ENCODE data around the gene DIP2C.

DNA sequence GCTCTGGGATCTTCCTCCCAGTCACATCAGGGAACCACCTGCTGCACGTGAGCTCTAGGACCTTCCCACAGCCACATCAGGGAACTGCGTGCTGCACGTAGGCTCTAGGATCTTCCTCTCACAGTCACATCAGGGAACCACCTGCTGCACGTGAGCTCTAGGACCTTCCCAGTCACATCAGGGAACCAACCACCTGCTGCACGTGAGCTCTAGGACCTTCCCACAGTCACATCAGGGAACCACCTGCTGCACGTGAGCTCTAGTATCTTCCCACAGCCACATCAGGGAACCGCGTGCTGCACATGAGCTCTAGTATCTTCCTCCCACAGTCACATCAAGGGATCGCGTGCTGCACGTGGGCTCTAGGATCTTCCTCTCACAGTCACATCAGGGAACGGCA lies 229.7 kb downstream of the DIP2C start:
- TF ChIP-seq, protein P1, sequence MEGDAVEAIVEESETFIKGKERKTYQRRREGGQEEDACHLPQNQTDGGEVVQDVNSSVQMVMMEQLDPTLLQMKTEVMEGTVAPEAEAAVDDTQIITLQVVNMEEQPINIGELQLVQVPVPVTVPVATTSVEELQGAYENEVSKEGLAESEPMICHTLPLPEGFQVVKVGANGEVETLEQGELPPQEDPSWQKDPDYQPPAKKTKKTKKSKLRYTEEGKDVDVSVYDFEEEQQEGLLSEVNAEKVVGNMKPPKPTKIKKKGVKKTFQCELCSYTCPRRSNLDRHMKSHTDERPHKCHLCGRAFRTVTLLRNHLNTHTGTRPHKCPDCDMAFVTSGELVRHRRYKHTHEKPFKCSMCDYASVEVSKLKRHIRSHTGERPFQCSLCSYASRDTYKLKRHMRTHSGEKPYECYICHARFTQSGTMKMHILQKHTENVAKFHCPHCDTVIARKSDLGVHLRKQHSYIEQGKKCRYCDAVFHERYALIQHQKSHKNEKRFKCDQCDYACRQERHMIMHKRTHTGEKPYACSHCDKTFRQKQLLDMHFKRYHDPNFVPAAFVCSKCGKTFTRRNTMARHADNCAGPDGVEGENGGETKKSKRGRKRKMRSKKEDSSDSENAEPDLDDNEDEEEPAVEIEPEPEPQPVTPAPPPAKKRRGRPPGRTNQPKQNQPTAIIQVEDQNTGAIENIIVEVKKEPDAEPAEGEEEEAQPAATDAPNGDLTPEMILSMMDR (IDR thresholded peaks at IDR 0.05) = no peak
- TF ChIP-seq FOXK1 (CRISPR knock-in tag; IDR thresholded peaks at IDR 0.05) = no peak
- TF ChIP-seq JUN (CRISPR knock-in tag; IDR thresholded peaks at IDR 0.05) = no peak
- TF ChIP-seq FOXJ3 (CRISPR knock-in tag; IDR thresholded peaks at IDR 0.05; ENCODE audit: borderline replicate concordance) = no peak

Data from WTC11 (cell line).